Heart right ventricle (tissue), 16 donors: ENCODE data around the gene USP24. TPM values are rescaled to one million over a fixed set of nuclear protein-coding genes. Genes with fewer than 3 reads are reported as not detected.

Experiments used
- ATAC-seq, 8 donors: fragments of 200-7000 bp; cut with Tn5 transposase; one replicate each; pipeline ENCODE4 v1.9.1; 2020; ENCODE audit warnings: mild to moderate bottlenecking in 8 of 8, moderate library complexity in 8 of 8, moderate number of reproducible peaks in 1 of 8
- DNase-seq, 2 donors: peaks; one replicate each; pipeline ENCODE4 v3.0.0-alpha.2; 2020
- H3K27ac ChIP-seq, 10 donors: fragments of 200-600 bp; sonication (generic) in 2 of 10; one replicate each; pipeline versions ENCODE4 v1.5.0 to v1.8.0; 2020 to 2022; ENCODE audit warnings: mild to moderate bottlenecking in 3 of 10
- H3K27me3 ChIP-seq, 7 donors: fragments of 200-600 bp; one replicate each; pipeline ENCODE4 v1.8.0; 2021 to 2022; ENCODE audit warnings: mild to moderate bottlenecking in 2 of 7
- H3K36me3 ChIP-seq, 9 donors: fragments of 200-600 bp; sonication (generic) in 1 of 9; one replicate each; pipeline versions ENCODE4 v1.5.0 to v1.8.0; 2020 to 2022; ENCODE audit warnings: mild to moderate bottlenecking in 2 of 9
- H3K4me1 ChIP-seq, 9 donors: fragments of 200-600 bp; sonication (generic) in 1 of 9; one replicate each; pipeline versions ENCODE4 v1.5.0 to v1.8.0; 2020 to 2022; ENCODE audit warnings: mild to moderate bottlenecking in 4 of 9
- H3K4me3 ChIP-seq, 10 donors: fragments of 200-600 bp; sonication (generic) in 2 of 10; one replicate each; pipeline versions ENCODE4 v1.5.0 to v1.8.0; 2020 to 2022; ENCODE audit warnings: mild to moderate bottlenecking in 7 of 10, moderate library complexity in 2 of 10
- H3K9me3 ChIP-seq, 11 donors: fragments of 200-600 bp in 10 of 11; sonication (generic) in 2 of 11; one replicate each; pipeline versions ENCODE4 v1.5.0 to v1.8.0; 2013 to 2022; ENCODE audit warnings: mild to moderate bottlenecking in 2 of 11, control low read depth in 1 of 11, moderate library complexity in 1 of 11
- WGBS, 2 donors: extraction: QIAGEN DNeasy Blood & Tissue Kit; methylation state at CpG; one replicate each; pipeline ENCODE4 v1.1.7; 2013; ENCODE audit warnings: inconsistent platforms in 1 of 2; 5-methylcytosine and 5-hydroxymethylcytosine counted together
- intact Hi-C, 10 donors: fragments of 100-400 bp; cut with DNase I; formaldehyde crosslinking; loops; one replicate each; pipeline versions ENCODE4 v1.11.1 to v1.14.2; 2022
- polyA plus RNA-seq, 2 donors: library from polyadenylated mRNA; stranded (reverse); fragments of 200-250 nt; gene quantifications; one replicate each; pipeline ENCODE4 v1.2.3, GENCODE V29; 2013
- total RNA-seq, 10 donors: library from RNA; stranded (reverse); fragmentation: NEBNext Ultra II Directional in 3 of 10; extraction: Animal tissue kit (Norgen Biotek cat#: 25700) in 3 of 10; gene quantifications; one replicate each; pipeline versions ENCODE4 v1.2.1 to v1.2.4, GENCODE V29; 2021 to 2023
- TF ChIP-seq, protein P1 (sequence below), 9 donors: fragments of 200-600 bp; sonication (generic) in 2 of 9; IDR thresholded peaks; one replicate each; pipeline versions ENCODE4 v1.5.0 to v1.8.0; 2021 to 2022; ENCODE audit warnings: antibody characterized with exemption in 9 of 9, mild to moderate bottlenecking in 5 of 9, moderate library complexity in 1 of 9
- donor health status: Arrhythmogenic right ventricular cardiomyopathy.
- donor health status: ischemic (EF 13 %, LVEDD 7.1; RV severe dilation, severe dysfunction).
- donor health status: healthy with polysubstance abuse.
- donor health status: DM: no; HTN: yes; CAD: no.
- donor health status: DM: no; HTN: no; CAD: no.
- donor health status: ischemic (EF 25% LVEDD 6.9; RV normal size, moderate dysfunction).
- donor health status: ischemic (EF 25% LVEDD 5.7; RV mildly dilated, moderate dysfunction).
- donor health status: healthy.
- donor health status: DM: yes; HTN: yes; CAD: no.
- donor health status: Ischemic cardiomyopathy.
- donor health status: ischemic (EF 35%, LVEDD 5.7; RV mildly dilated, moderate dysfunction).
- donor health status: nonischemic (EF 11% LVEDD 7.7; RV severe dilation, severe dysfunction).
- donor health status: DM: yes; HTN: yes; CAD: no.
- donor health status: PGD.
- donor health status: ischemic (EF 29% LVEDD 5.4; RV normal size, mild dysfunction).
- donor health status: nonischemic (EF 23%, LVEDD 6.1; RV moderate dilation, normal function).

The USP24 gene
- total and polyA plus RNA-seq, 12 donors: 7.1 to 49.7 (median 41.3) TPM

DNA sequence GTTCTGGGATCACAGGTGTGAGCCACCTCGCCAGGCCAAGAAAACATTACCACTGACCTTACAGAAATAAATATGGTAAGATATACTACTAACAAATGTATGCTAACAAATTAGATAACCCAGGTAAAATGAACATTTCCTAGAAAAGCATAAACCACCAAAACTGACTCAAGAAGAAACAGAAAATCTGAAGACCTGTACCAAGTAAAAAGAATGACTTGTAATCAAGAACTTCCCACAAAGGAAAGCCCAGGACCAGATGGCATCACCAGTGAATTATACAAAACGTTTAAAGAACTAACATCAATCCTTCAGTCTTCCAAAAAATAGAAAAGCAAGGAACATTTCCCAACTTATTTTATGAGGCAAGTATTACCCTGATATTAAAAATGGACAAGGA is 29.3 kb downstream of the USP24 start:
- WGBS, 2 donors: 87 to 94% methylated on average over 2 of the region's 2 CpGs
- intact Hi-C loops: no loop called here
- Histone ChIP-seq H3K4me3 (no peak overlapping the region), H3K9me3 (peaks cover 0 to 17% (median 7%) of the 10 kb centered on the region in 11 donors), H3K4me1 (peaks cover 0 to 28% (median 14%) of the 10 kb centered on the region in 9 donors), H3K27me3 (no peaks in the 10 kb centered on the region), H3K36me3 (no peaks in the 10 kb centered on the region), H3K27ac (no peak overlapping the region)
- TF ChIP-seq, protein P1, sequence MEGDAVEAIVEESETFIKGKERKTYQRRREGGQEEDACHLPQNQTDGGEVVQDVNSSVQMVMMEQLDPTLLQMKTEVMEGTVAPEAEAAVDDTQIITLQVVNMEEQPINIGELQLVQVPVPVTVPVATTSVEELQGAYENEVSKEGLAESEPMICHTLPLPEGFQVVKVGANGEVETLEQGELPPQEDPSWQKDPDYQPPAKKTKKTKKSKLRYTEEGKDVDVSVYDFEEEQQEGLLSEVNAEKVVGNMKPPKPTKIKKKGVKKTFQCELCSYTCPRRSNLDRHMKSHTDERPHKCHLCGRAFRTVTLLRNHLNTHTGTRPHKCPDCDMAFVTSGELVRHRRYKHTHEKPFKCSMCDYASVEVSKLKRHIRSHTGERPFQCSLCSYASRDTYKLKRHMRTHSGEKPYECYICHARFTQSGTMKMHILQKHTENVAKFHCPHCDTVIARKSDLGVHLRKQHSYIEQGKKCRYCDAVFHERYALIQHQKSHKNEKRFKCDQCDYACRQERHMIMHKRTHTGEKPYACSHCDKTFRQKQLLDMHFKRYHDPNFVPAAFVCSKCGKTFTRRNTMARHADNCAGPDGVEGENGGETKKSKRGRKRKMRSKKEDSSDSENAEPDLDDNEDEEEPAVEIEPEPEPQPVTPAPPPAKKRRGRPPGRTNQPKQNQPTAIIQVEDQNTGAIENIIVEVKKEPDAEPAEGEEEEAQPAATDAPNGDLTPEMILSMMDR (IDR thresholded peaks at IDR 0.05): no peak
- DNase-seq (no peak), ATAC-seq (no peak)

DNA sequence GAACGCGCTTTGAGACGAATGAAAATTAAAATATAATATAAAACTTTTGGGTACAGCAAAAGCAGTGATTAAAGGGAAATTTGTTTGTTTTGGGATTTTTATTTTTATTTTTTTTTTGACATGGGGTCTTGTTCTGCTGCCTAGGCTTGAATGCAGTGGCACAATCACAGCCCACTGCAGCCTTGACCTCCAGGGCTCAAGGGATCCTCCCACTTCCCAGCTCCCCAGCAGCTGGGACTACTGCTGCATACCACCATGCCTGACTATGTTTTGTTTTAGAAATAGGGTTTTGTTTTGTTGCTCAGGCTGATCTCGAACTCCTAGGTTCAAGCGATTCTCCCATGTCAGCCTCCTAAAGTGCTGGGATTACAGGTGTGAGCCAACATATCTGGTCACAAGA is 30.3 kb downstream of the USP24 start:
- H3K36me3 ChIP-seq: no peaks in the 10 kb centered on the region
- ATAC-seq (no peak), DNase-seq (no peak)
- no peak overlapping the region for H3K27ac ChIP-seq
- peaks cover 0 to 17% (median 7%) of the 10 kb centered on the region in 11 donors for H3K9me3 ChIP-seq
- intact Hi-C loops: no loop called here
- no peak overlapping the region for H3K4me3 ChIP-seq
- H3K27me3 ChIP-seq: no peaks in the 10 kb centered on the region
- WGBS, 2 donors: 96 to 99% methylated on average over 5 of the region's 5 CpGs
- TF ChIP-seq, protein P1 (IDR thresholded peaks at IDR 0.05): no peak
- peaks cover 0 to 29% (median 17%) of the 10 kb centered on the region in 9 donors for H3K4me1 ChIP-seq

DNA sequence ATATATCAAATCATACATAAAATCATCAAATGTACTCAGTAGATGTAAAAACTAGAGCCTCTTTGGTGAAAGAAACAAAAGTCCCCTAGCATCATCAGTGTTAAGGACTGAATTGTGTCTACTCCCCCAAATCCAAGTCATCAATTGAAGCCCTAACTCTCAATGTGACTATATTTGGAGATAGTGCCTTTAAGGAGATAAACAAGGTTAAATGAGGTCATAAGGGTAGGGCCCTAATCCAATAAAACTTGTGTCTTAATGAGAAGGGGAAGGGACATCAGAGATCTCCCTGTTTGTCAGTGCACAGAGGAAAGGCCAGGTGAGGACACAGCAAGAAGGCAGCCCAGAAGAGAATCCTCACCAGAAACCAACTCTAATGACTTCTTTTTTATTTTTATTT is 33.5 kb downstream of the USP24 start:
- no peak for DNase-seq
- intact Hi-C loops: no loop called here
- no peak for ATAC-seq

DNA sequence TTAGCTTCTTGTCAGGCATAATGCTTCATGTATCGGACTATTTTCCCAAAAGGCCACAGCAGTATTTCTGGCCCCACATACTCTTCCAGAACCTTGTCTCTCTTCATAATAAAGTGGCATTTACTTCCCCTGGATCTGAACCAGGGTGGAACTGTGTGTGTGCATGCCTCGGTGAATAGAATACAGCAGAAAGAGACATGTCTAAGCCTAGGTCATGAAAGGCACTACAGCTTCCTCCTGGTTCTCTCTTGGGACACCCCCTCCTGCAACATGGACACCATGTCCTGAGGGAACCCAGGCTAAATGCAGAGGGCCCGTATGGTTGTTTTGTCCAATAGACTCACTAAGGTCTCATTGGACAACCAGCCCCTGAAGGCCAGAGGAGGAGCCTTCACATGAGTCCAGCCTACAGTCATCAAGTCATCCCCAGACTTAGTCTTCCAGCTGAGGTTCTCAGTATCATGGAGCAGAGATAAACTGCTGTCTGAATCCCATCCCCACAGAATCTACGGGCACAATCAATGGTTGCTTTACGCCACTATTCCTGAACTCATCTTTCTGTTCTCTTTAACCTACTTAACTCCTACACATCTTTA is 35.0 kb downstream of the USP24 start:
- peaks cover 0 to 29% (median 0%) of the 10 kb centered on the region in 9 donors for H3K36me3 ChIP-seq
- no peak overlapping the region for H3K27ac ChIP-seq
- no peaks in the 10 kb centered on the region for H3K27me3 ChIP-seq
- peaks cover 0 to 33% (median 17%) of the 10 kb centered on the region in 9 donors for H3K4me1 ChIP-seq
- no peak overlapping the region for H3K4me3 ChIP-seq
- H3K9me3 ChIP-seq: peaks cover 0 to 17% (median 7%) of the 10 kb centered on the region in 11 donors
- intact Hi-C loops: no loop called here
- ATAC-seq: peak in 1 of 8 donors; percentile 18
- DNase-seq: no peak
- TF ChIP-seq, protein P1 (IDR thresholded peaks at IDR 0.05): no peak
- 90 to 91% methylated on average over 5 of the region's 5 CpGs for WGBS, 2 donors

More for the DNA sequence above, 33.5 kb downstream of the USP24 start:
- H3K9me3 ChIP-seq: peaks cover 0 to 17% (median 7%) of the 10 kb centered on the region in 11 donors
- peaks cover 0 to 34% (median 17%) of the 10 kb centered on the region in 9 donors for H3K4me1 ChIP-seq
- TF ChIP-seq, protein P1 (IDR thresholded peaks at IDR 0.05): no peak
- H3K27ac ChIP-seq: no peak overlapping the region
- H3K4me3 ChIP-seq: no peak overlapping the region
- H3K36me3 ChIP-seq: peaks cover 0 to 14% (median 0%) of the 10 kb centered on the region in 9 donors
- no peaks in the 10 kb centered on the region for H3K27me3 ChIP-seq
